IPS-NIHi7 (cell line): ENCODE data around the gene UBE2E1.

ENCODE experiments used
- DNase-seq: peaks from one replicate; pipeline ENCODE4 v3.0.0; 2012; ENCODE audit warnings: mixed read lengths; ENCODE audit errors: extremely low spot score

Gene UBE2E1

DNA sequence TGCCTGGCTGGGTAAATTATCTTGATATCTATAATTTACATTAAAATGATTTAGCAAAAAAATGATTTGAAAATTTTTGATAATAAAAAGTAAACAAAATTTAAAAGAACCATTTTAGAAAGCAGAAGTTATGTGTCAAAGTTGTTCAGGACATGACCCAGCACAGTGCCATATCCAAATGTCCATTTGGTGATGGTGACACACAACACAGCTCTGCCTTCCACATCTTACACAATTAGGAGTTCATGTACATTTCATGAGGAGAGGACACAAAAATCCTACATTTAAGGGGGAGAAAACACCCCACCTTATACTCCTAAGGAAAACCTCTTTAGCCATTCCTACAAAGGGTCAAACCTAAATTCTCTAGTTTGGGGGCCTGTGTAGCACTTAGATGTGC is 10.7 kb upstream of the UBE2E1 start:
- DNase-seq = no peak

DNA sequence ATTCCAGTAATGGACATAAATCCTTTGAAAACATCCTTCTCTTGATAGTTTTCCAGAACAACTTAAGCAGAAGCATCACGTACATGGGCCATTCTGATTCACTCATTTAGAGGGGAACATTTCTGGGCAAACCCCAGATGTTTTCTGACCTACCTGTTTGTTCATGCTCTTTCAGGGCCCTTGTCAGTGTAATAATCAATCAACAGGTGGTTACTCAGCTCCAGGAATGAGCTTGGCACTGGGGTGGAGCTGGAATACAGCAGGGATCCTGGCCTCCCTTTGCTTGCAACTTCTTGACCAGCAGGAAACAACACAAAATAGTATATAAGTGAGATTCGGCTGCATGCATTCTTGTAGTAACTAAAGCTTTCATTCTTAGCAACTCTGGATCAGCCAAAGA is 9.2 kb upstream of the UBE2E1 start:
- no peak for DNase-seq

DNA sequence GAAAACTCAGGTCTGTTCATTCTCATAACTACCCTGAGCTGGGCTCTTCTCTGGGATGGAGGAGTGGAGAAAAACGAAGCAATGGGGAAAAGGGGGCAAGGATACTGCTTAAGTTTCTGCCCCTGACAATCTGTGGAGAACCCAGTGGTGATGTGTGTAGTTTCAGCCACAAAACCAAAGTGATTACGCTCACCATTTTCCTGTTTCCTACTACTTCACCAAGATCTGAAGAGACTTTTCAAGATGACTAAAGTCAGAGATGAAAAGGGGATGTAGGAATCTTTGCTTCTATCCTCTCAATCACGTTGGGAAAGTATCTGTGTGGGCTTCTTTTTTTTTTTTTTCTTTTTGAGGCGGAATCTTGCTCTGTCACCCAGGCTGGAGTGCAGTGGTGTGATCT is 8.3 kb upstream of the UBE2E1 start:
- no peak for DNase-seq

DNA sequence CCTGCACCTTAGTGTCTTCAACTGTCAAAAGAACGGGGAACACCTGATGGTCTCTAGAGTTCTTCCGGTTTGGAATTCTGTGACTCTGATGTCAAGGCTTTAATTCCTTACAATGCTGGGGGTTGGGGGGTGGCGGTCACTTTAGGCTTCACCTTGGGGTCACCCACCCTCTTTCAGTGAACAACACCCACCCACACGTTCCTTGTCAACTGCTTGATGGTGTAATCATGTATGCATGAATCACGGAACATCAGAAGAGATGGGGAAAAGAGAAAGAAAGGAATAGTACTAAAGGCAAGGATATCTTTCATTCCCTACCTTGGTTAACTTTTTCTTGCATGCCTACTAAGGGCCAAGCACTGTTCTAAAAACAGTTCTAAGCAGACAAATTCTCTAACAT is 7.3 kb upstream of the UBE2E1 start:
- no peak for DNase-seq

DNA sequence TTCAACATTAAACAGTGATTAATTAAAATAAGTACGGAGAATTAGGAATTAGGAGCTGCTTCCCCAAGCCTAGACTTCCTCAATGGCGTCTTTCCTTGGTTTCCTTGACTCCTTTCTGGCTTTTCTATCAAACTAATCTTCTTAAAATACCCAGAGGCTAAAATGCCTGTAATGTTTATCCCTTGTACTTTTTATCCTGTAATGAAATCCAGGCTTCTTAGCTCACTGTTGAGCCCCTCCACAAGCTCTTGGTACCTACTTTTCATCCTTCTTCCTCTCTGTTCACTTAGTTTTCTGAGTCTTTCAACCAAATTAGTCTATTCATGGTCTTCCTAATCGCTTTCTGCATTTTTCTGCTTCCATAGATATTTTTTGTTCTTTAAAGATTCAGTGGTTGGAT is 6.9 kb upstream of the UBE2E1 start:
- no peak for DNase-seq

DNA sequence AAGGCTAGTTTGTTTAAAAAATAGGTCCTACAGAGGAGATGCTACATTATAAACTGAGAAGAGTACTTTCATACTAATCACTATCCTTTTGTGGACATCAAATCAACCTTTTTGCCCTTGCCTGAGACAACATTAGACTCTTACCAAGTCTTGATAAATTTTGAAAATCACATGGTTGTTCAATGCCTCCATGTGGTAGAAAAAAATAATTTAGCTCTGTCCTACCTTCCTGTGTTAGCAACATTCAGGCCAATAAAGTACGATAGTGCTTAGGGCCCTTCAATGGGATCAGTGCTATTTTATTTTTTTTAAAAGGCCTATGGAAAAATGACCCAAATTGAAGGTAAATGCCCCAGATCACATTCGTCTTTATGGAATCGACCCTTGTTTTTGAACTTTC is 5.0 kb upstream of the UBE2E1 start:
- no peak for DNase-seq

DNA sequence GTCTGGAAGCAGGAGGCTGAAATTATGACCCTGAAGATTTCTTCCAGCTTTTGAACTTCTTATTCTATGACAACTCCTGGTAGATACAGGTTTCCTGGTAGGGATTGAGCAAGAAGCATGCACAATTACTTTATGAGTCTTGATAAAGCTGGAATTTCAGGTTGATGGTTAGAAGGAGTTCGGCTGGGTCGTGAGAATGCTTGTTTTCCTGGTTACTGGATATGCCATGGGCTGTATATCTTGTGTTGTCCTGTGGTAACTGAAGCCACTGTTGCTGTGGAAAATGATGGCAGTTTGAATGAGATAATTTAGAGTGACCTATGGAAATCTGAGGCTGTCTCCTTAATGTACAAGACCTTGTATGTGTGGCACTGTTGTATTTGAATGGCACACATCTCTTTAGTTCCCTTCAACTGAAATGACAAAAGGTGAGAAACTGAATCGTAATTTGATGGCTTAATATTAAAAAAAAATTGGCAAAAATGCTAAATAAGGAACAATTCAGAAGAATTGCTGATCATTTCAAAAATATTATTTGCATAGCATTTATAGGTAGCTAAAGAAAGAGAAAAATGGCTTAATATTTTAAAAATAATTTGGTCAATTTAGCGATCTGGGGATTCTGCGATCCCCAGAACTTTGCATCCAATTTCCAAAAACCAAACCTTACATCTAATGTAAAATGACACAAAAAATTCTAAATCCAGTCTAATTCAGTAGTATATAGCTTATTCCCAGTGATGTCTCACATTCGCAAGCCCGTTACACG is 1.1 kb upstream of the UBE2E1 start:
- no peak for DNase-seq

DNA sequence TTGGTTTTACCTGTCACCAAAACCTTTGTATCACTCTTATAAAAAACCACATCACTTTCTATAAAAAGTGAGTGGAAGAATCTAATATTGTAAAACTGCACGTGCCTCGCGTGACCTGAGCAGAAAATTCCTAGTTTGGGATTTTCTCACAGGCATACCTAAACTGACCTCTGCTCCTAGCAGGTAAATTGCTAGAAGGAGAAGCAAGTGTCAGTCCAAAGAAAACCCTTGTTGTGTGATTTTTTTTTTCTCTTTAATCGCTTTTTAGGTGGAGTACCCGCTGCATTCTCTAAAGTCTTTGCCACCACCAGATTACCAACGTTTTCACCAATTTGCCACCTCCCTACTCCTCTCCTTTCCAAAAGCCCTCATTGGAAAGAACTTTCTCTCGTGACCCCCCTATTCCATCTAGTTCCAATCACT is 534 bp upstream of the UBE2E1 start:
- DNase-seq = no peak

DNA sequence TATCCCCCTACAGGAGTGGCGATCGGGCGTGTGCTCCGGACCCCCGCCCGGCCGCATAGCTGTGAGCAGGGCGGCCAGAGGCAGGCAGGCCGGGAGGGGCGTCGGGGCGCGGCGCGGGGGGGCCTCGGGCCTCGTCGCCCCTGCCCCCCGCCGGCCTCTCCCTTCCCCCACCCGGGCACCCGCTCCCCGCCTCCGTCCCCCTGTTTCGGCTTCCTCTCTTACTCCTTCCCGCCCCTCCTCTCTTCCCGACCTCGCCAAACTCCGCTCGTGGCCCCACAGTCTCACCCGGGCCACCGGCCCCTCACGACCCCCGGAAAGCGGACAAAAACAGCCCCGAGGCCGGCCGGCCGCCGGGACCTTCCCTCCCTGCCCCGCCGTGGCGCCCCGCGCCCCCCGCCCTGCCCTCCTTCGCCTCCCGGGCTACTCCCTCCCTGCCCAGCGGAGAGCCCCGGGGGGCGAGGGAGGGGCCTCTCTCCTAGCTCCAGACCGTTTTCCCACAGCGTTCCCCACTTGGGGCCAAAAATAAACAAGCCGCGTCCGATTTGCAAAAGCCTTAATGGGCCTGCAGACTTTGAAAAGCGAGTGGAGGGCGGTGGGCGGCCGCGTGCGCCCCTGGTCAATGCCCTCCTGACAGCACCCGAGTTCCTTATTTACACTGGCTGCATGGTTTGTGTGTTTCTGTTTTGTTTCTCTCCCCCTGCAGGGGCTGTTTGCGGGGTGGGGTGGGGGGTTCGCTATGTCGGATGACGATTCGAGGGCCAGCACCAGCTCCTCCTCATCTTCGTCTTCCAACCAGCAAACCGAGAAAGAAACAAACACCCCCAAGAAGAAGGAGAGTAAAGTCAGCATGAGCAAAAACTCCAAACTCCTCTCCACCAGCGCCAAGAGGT is 1.0 kb downstream of the UBE2E1 start:
- peak; percentile 48 for DNase-seq

DNA sequence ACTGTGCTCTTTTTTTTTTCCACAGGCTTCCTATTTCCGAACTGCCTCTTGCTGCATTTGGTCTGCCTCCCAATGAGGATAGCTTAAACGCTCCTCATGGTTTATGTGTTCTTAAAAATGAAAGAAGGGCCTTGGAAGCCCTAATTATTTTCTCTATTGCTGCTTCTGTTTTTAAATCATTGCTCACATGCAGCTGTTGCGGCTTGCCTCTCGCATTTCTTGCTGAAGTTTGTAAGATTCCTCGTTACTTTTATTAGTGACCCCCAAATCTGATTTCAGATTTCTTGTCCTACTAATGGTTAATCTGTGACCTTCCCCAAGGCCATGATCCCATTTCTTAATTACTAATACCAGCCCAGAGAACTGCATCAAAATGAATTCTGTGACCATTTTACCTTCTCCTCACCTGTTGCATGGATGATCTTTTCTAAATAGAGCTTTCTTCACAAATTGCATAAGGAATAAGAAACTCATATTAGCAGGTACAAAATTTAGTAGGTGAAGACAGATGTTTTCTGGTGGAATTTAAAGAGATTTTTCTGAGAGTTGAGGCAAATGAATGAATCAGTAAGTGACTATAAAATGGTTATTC is 1.8 kb downstream of the UBE2E1 start:
- DNase-seq = no peak

DNA sequence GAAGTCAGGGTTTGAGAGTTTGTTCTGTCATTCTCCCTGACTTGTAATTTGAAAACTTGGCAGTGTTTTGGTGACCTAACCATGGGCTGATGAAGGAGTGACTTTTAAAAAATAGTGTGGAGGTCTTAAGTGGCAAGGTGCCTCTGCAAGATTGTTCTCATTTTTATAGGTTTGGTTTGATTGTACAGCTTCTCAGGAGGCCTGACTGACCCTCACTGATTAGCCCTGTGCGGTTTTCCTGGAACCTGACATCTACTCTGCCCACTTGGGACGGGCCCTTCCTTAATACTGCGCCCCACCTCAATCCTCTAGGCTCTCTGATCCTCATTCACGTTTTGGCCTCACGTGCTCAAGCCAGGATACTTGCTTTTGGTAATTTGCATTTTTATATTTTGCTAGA is 2.8 kb downstream of the UBE2E1 start:
- DNase-seq = no peak

DNA sequence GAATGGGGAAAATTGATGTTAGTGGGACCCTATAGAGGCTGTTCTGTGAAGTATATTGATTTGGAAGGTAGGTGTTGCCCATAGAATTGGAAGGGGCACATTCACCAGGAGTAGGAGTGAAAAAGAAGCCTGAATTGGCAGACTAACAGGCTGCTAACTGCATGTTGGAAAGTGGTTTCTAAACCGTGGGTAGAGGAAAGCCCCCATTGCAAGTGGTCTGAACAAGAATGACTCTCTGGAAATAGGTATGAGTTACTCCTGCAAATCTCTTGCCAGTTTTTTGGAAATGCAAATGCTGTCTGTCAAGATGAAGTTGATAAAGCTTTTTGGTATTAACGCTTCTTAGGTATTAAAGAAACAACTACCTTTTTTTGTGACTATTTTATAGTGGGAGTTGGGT is 3.5 kb downstream of the UBE2E1 start:
- no peak for DNase-seq

DNA sequence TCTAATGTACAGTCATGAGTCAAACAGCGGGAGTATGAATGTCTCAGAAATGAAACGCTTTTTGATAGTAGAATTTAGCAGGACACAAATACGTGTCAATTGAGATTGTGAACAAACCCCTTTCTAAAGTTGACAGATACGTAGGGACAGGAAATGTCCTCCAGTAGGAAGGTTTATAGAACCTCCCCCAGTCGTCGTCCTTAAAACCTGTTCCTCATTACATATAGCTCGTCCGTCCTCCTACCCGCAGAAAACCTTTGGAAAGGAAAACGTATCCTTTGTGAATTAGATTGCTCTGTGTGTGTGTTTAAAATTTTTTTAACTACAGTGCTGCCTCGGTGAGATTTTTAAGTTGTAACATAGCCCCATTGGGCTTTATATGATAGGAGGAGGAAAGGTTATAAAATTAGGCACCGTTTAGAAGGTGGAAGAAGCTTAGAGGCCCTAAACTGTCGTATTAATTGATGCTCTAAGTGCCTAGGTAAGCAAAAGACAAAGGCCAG is 4.1 kb downstream of the UBE2E1 start:
- DNase-seq = no peak

DNA sequence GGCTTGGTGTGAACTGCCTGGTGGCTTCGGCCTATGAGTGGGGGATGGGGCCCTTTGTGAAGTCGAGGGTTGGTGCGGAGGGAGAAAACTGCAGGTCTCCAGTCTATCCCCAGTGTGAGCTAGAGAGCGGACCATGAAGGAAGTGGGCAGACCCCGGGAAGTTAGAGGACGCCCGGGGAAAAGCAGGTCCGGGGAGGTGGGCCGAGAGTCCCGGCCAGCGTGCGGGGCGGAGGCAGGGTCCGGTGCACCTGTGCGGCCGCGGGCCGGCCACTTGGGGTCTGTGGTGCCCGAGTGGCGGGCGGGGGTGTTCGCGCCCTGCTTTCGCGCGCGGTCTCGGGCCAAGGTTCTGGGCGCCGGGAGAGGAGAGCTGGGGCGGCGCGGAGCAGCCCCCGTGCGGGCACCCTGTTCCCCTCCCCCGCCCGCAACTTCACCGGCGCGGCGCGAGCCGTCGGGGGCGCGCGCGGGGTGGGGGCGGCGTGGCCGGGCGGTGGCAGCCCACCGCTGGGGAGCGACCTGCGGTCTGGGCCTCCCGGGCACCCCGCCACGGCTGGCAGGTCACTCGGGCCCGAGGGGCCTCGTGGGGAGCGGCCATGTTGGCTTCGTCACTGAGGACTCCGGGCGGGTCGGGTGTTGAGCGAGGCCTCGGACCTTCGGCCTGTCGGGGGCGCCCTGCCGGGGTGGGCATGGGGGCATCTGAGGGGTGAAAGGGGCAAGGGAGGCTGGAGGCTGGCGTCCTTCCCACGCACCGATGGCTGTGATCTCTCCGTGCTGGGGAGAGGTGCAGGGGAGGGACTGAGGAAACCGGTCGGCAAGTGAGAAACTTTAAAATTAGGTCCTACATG is 4.8 kb downstream of the UBE2E1 start:
- peak; percentile 78 for DNase-seq

DNA sequence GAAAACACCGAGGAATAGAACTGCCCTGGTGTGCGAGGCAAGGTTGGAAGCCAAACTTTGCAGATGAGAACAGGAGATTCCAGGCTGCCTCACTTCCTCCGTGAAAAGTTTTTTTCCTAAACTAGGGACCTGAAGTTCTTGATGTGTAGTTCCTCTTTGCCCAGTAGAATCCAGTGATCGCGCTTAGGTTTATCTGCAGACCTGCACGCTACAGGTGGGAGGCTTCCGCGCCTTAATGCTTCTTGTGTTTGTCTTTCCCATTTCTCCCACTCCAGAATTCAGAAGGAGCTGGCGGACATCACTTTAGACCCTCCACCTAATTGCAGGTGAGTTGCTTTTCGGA is 5.4 kb downstream of the UBE2E1 start:
- no peak for DNase-seq

DNA sequence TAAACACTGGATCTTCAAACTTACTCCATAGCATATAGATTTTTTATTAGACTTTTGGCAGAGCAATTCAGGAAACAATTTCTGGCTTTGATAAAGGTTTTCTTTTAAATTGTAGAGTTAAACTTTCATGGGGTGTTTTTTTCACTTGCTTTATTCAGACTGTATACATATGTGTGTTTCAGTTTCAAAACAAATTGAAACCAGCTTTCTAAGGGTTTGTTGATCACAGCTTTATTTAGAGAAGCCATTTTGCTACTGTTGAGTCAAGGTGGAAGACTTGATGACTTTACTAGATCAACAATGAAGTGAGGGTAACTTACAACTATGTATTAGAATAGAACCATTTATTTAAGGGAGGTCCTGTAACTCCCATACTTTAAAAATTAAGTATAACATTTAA is 6.2 kb downstream of the UBE2E1 start:
- DNase-seq = no peak

DNA sequence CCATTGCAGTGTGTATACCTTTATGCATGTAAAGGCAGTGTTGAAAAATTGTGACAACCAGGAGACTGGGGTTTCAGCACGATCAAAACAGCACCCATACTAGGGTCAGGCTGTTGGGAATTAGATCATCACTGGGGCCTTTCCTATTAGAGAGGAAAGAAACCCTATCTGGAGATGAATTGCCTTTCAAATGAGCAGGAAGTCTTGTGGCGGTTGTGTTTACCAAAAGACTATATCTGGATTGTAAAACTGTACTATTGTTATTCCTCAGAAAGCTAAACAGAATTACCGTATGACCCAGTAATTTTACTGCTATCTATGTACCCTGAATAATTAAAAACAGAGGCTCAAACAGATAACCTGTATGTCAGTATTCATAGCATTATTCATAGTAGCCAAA is 10.1 kb downstream of the UBE2E1 start:
- DNase-seq = no peak

DNA sequence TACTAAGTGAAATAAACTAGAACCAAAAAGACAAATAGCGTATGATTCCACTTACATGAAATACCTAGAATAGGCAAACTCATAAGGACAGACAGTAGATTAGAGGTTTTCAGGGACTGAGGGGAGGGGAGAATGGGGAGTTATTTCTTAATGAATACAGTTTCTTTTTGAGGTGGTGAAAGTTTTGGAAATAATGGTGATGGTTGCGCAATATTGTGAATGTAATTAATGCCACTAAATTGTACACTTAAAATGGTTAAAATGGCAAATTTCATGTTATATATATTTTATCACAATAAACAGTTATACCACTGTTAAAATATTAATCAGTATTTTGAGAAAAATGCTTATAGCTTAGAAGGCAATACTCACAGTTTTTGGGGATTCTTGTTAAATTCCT is 11.0 kb downstream of the UBE2E1 start:
- no peak for DNase-seq

DNA sequence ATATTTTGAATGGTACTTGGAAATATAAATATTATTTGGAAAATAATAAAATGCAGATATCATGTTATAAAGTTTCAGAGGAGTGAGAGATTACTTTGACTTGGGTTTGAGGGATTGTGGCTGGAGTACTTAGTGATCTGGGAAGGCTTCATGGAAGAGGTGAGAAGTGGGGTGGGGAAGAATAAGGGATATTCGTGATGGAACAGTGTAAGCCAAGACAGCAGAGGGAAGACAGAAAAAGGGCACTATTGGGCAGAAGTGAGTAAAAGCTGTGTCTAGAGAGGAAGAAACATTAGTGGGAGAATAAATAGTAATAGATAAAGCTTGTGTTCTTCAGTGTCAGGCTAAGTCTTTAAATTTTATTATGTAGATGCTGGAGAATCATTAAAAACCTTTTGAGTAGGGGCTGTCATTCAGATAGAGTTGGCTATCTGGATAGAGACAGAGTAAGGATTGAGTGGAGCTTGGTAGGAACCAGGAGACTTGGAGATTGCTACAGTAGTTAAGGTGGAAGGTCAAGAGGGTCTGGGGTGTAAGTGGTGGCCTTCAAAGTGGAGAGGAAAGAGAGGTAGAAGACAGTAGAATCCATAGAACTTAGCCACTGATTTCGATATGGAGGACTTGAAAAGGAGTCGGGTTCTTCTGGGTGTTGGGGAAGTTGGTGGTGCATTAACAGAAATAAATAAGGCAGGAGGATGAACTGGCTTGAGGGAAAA is 11.9 kb downstream of the UBE2E1 start:
- no peak for DNase-seq

DNA sequence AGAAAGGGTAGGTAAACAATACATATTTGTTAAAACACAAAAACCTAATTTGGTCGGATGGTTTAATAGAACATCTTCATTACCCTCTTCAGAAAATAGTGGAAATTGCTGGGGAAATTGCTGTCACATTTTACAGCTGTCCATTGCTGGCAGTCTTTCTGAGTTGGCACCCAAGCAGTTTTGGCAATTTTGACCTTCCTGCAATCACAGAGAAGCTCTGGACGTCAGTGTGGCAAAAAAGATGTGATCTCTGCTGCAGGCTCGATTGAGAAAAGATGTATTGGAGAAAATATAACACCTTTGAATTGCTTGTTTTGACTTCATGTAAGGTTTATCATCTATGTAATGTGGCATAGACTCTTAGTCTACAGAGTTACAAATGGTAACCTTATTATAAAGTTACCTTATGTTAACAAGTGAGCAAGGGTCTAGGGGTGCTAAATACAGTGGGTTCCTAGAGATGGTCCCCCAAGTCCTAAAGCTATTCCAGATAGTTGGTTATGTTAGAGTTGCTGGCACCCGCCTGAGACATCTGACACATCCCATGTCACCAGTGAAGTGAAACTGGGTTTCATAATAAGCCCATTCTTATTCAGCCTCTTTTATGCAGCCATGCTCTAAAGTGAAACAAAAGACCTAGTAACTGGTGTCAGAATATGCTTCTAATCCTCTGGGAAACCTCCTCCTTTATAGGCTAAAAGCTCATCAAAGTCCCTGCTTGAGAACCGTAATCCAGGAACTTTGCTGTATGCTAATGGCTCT is 14.0 kb downstream of the UBE2E1 start:
- no peak for DNase-seq
